Measurements from ENCODE around the gene SNX24.
"Not testable (repeated sequence)": the region's sequence is repeated elsewhere in the genome, so short reads cannot be mapped to it uniquely, and the experiment has no call there.

SNX24 gene

DNA sequence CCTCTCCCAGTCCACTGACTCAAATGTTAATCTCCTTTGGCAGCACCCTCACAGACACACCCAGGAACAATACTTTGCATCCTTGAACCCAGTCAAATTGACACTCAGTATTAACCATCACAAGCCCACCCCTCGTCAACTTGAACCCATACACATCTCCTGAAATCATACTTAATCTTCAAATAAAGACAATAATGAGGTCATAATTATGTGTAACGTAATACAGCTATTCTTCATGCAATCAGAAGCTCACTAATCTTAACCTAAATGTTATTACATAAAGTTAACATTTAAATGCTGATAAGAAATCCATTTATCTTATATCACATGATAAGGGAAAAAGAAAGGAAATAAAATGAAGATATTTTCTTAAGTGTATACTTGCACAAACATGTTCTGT, 125.9 kb downstream of the SNX24 start:
- DNase-seq, result no peak

DNA sequence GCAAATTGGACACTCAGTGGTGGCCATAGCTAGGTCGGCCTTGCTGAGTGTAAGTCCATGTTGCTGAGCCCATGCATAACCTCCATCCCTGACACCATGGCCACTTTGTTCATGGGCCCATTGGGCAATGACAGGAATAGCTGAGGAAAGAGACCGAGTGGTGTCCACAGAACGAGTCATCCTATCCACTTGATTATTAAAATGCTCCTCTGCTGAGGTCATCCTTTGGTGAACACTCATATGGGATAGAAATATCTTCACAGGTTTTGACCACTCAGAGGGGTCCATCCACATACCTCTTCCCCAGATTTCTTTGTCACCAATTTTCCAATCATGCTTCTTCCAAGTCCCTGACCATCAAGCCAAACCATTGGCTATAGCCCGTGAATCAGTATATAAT, 127.5 kb downstream of the SNX24 start:
- no peak for DNase-seq

GRCh38 chr5:122973759-122974158, 128.3 kb downstream of the SNX24 start:
- not testable (repeated sequence) for DNase-seq

- not testable (repeated sequence) for DNase-seq
Measured at GRCh38 chr5:122974251-122974650, 128.8 kb downstream of the SNX24 start.

GRCh38 chr5:122977319-122977718, 131.9 kb downstream of the SNX24 start:
- DNase-seq, result no peak

DNA sequence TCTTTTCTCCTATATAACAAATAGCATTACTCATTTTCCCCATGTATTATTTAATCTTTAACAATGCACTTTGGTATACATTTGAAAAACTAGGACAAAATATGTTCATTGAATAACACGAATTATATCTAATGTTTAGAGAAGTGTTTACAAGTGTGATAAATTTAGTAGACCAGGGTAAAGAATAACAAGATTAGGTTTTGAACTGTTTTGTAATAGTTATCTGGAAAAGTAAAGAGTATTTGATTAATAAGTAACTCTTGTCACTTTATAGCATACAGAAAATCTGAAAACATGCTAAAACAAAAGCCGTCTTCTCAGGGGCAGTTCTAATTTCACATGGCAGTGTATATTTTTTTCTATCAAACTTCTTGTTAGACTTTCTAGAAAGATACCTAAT, 132.7 kb downstream of the SNX24 start:
- no peak for DNase-seq

DNA sequence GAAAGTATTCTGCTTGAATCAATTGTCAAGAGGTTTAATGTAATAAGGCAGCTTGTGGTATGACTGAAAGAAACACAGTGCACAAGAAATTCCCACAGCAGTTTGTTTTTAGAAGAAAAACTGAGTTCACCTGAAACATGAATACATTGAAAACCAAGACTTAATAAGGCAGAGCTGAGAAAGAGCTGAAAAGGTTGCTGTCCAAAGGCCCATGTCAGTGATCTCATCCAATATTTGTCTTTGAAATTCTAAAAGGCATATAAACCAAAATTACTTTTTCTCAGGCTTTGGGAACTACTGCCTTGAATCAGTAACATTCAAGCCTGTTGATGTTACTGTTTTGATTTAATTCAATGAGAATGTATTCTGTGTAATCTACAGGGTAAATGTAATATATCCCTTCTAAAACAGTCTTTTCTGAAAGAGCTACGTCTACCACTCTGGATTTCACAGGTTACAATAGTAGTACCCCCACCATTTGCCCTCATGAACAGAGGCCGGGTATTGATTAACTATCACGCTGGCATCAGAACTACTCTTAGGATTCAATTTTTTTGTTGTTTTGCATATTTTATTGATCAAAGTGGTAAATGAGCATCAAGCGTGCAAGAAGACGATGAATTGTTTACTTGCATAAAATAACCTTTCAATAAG, 133.4 kb downstream of the SNX24 start:
- DNase-seq, result no peak

DNA sequence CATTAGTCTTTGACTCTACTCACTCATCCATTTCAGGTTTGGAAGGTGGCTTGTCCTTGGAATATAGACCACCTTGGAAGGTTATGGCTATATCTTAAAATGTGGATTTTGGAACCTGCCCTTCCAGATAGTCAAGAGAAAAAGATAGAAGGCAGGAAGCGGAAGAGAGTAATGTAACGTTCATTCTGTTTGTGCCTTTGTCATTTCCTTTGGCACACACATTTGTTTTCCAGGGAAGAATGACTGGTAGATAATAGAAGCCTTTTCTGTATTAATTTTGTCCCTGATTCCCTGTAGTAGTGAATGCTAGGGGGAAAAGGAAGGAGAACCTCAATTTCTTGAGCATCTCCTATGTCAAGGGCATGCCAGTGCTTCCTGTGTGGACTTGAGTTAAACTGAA, 136.4 kb downstream of the SNX24 start:
- DNase-seq, result no peak

DNA sequence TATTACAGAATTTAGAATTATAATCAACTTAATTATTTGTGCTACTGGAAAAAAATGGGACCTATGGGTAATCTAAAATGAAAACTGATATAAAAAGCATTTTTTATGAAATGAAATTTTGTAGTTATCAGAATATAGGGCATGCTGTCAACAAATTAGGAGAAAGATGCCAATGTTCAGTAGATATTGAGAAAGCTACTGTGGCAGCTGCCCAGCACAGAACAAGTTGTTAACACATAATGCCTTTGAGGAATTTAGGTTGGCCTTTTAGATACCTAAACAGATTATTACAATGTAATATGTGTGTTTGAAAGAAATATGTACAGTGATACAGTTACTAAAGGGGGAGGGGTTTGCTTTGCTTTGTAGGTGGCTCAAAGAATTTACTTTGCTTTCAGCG, 137.0 kb downstream of the SNX24 start:
- no peak for DNase-seq

DNA sequence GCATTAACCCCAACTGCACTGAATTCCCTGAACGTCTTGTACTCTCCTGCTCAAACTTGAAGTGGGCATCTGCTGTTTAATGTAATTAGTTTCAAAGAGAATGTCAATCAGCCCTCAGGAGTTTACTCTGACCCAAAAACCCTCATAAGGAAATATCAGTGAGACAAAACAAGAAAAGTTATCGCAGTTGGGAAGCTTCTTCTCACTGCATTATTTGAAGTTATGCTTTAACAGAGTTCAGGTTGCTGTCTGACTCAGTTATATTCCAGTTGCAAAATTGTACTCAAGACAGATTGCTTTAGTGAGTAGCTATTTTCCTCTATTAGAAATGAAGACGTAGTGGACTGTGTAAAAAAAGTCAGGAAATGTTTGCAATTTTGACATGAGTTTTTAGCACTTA, 139.0 kb downstream of the SNX24 start:
- DNase-seq, result no peak

- DNase-seq, result no peak
Measured at GRCh38 chr5:122985006-122985700, 139.7 kb downstream of the SNX24 start.

DNA sequence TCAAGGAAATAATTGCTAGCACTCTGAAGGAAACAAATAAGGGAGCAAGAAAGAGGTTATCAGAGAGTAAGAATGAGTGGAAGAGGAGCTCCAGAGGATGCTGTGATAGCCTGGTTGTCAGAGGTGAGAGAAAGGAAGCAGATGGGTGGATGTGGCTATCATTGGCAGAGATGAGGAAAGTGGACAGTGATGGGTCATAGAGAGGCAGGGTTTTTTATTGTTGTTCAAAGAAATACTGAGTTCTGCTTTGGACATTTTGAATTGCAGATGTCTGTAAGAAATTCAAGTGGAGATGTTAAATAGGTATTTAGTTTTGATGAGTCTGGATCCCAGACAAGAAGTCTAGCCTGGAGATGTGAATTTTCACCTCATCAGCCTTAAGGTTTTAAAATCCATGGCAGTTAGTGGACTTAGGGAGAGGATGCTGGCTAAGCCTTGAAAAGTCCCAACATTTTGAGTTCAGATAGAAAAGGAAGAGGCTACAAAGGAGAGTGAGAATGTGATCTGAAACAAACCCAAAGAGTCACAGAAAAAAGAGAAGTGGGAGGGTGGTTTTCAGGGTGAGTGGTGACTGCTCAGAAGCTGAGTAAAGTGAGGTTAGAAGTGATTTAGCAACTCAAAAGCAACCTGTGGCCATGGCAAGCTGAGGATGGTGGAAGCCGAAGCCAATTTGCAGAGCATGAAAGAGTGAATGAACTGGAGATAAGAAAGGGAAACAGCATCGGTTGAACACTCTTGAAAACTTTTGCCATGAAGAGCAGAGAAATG, 140.7 kb downstream of the SNX24 start:
- no peak for DNase-seq

DNA sequence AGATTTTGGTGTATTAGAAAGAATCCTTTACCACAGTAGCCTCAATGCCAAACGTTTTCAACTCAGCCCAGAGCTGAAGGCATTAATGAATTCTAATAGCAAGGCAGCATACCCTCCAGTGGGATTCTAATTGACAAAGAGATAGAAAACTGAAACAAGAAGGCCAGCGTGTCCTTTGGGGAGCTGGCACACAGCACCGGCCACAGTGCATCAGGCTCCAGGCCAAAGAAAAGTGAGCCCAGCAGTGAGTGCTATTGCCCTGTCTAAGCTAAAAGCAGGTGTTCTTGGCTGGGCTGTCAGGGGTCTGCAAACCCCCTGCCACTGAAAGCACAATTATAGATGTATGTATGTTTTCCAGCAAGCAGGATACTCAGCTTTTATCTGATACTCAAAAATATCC, 150.7 kb downstream of the SNX24 start:
- no peak for DNase-seq

DNA sequence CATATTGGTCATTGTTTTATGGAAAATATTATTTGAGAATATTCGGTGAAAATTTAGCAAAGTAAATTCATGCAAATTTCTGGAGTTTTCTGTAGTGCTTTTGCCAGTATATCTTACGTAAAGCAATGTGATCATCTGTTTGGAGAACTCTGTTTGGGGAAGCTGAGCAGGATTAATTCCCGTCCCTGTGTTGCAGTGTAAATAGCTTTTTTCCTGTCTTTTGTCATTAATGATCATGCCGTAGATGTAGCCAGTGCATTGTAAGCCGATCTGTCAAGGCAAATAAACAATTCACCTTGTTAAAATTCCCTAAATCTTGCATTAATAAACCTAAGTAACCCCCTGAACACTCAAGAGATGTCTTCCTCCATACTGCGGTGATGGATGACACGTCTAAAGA, 151.9 kb downstream of the SNX24 start:
- no peak for DNase-seq

DNA sequence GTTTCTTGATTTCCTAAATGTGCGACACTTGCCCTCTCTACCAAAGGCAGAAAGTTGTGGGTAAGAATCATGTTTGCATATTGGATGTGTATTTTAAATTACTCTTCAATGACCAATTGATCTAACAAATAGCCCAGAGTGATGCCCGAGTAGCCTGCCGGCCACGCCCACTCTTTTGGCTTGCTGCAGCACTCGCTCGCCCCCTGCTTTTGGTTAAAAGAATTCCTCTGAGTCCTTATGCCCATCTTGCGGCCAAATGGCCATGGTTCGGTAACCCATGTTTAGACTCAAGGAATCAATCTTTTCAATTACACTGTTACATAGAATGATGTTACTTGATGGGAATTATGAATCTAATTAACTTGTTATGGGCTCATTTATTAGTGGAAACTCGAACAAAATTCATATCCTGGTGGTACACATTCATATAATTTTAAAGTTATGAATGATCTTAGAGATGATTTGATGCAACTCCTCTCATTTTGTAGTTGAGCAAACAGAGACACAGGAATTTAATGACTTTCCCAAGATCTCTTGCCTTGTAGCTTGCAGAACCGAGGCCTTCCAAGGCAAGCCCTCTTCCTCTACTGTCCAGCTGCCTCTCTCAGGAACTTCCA, 154.6 kb downstream of the SNX24 start:
- DNase-seq, result peak; percentile 43

- no peak for DNase-seq
Measured at GRCh38 chr5:123000731-123001130, 155.3 kb downstream of the SNX24 start.

- no peak for DNase-seq
Measured at GRCh38 chr5:123001808-123002207, 156.4 kb downstream of the SNX24 start.

DNA sequence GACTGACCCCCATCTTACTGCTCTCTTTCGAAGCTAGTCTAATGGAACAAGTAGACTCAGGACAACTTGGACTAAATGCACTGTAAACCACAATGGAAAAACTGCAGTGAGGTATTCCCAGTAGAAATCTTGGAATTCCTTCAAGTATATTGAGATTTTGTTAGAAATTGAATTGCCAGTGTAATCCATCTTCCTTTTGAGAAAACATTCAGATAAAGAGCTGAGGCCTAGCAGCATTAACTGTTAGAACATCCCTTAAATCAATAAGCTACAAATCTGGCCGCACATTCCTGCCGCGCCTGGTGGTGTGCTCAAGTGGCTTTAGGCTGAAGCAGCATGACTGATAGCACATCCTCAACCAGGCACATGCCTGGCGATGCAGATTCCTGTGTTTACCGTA, 161.8 kb downstream of the SNX24 start:
- DNase-seq, result no peak

DNA sequence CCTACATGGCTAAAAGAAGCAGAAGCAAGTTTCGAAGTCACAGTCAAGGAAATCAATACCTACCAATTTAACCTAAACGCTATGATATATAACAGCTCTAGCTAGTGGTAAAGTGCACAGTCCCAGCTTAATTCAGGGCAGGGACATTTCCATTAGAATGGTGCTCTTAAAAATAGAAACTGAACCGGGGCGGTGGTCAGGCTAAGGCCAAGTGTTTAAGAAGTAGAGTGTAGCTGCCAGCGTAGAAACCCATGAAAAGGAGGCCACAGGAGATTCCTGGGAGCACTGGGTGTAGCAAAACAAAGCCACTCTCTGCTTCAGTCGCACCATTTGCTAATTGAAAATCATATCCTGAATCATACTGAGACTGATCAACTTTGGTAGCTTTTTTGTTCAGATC, 162.3 kb downstream of the SNX24 start:
- no peak for DNase-seq

- no peak for DNase-seq
Measured at GRCh38 chr5:123012321-123012720, 166.9 kb downstream of the SNX24 start.

- no peak for DNase-seq
Measured at GRCh38 chr5:123014689-123015088, 169.3 kb downstream of the SNX24 start.

DNA sequence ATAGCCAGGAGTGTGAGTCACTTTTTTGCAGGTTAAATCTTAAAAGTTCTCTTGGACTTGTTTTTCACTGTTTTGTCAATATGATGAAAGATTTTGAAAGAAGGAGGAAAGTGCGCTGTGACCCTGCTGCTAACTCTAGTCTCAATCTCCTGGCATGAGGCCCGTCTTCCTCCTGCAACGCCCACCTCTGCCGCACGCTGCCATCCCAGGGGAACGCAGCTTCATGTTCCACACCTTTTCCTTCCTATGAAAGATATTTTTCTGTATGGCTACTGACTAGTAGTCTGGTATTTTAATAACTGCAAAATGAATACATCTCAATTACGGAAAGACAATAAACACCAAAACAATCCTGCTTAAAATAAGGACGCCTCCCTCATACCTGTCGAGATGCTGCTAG, 182.8 kb downstream of the SNX24 start:
- DNase-seq, result no peak

DNA sequence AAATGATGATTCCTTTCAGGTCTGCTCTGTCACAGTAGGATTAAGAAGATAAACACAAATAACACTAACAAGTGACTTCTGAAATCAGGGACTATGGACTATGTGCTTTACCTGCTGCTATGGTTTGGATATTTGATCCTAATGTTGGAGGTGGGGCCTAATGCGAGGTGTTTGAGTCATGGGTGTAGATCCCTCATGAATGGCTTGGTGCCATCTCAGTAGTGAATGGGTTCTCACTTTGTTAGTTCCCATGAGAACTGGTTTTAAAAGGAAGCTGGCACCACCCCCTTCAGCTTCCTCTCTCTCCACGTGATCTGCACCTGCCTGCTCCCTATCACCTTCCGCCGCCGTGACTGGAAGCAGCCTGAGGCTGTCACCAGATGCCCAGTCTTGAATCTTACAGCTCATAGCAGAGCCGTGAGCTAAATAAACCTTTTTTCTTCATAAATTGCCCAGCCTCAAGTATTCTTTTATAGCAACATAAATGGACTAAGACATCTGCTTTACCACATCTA, 187.8 kb downstream of the SNX24 start:
- DNase-seq, result no peak

Data from activated CD4-positive, alpha-beta T cell treated with anti-CD3 and anti-CD28 coated beads for 48 hours (primary cell).